ENCODE measurements around the gene SLC6A18.
"Not testable (repeated sequence)": the region's sequence is repeated elsewhere in the genome, so short reads cannot be mapped to it uniquely, and the experiment has no call there.

The SLC6A18 gene

GRCh38 chr5:1216918-1217295 lies 8.3 kb upstream of the SLC6A18 start:
- no peak for DNase-seq

- DNase-seq = no peak
These were observed 7.5 kb upstream of the SLC6A18 start for GRCh38 chr5:1217596-1218206.

- no peak for DNase-seq
These were observed 6.7 kb upstream of the SLC6A18 start for GRCh38 chr5:1218351-1219080.

GRCh38 chr5:1219098-1219767 lies 5.9 kb upstream of the SLC6A18 start:
- no peak for DNase-seq

- no peak for DNase-seq
These were observed 5.4 kb upstream of the SLC6A18 start for GRCh38 chr5:1219768-1220100.

GRCh38 chr5:1220351-1220750 lies 4.8 kb upstream of the SLC6A18 start:
- DNase-seq = no peak

GRCh38 chr5:1220831-1221230 lies 4.3 kb upstream of the SLC6A18 start:
- DNase-seq = no peak

- DNase-seq = no peak
These were observed 3.5 kb upstream of the SLC6A18 start for GRCh38 chr5:1221721-1222120.

- no peak for DNase-seq
These were observed 3.0 kb upstream of the SLC6A18 start for GRCh38 chr5:1222147-1222546.

GRCh38 chr5:1222621-1223277 lies 2.4 kb upstream of the SLC6A18 start:
- DNase-seq = no peak

GRCh38 chr5:1223278-1223670 lies 1.9 kb upstream of the SLC6A18 start:
- no peak for DNase-seq

GRCh38 chr5:1224631-1225030 lies 550 bp upstream of the SLC6A18 start:
- no peak for DNase-seq

- DNase-seq = no peak
These were observed 1.1 kb downstream of the SLC6A18 start for GRCh38 chr5:1226231-1226630.

- no peak for DNase-seq
These were observed 1.8 kb downstream of the SLC6A18 start for GRCh38 chr5:1226839-1227581.

- no peak for DNase-seq
These were observed 2.5 kb downstream of the SLC6A18 start for GRCh38 chr5:1227667-1228066.

- no peak for DNase-seq
These were observed 2.9 kb downstream of the SLC6A18 start for GRCh38 chr5:1228120-1228519.

GRCh38 chr5:1229023-1229422 lies 3.8 kb downstream of the SLC6A18 start:
- DNase-seq = not testable (repeated sequence)

GRCh38 chr5:1229822-1230221 lies 4.6 kb downstream of the SLC6A18 start:
- DNase-seq = no peak

- no peak for DNase-seq
These were observed 5.4 kb downstream of the SLC6A18 start for GRCh38 chr5:1230551-1230950.

- no peak for DNase-seq
These were observed 6.2 kb downstream of the SLC6A18 start for GRCh38 chr5:1231354-1231905.

- no peak for DNase-seq
These were observed 7.6 kb downstream of the SLC6A18 start for GRCh38 chr5:1232780-1233179.

- no peak for DNase-seq
These were observed 10.2 kb downstream of the SLC6A18 start for GRCh38 chr5:1235379-1235778.

- no peak for DNase-seq
These were observed 10.7 kb downstream of the SLC6A18 start for GRCh38 chr5:1235838-1236237.

All from activated CD4-positive, alpha-beta T cell treated with anti-CD3 and anti-CD28 coated beads, Interleukin-2, amount 50 U/mL, for 16 hours (primary cell).